Measurements from ENCODE around the gene SLC2A2. TPM values are rescaled to one million over a fixed set of nuclear protein-coding genes. Genes with fewer than 3 reads are reported as not detected.

Gene SLC2A2
- total RNA-seq, 1 experiment from 2014 or later, result not detected

- TF ChIP-seq NFE2L1 (CRISPR knock-in tag; IDR thresholded peaks at IDR 0.05) (no peak), JUN (CRISPR knock-in tag; IDR thresholded peaks at IDR 0.05) (no peak)
Measured at GRCh38 chr3:171005648-171006047, 20.9 kb downstream of the SLC2A2 start (continued).

GRCh38 chr3:171001957-171002694, 24.4 kb downstream of the SLC2A2 start:
- Mint-ChIP-seq H3K4me3 (no peak overlapping the region), H3K4me1 (no peaks in the 10 kb centered on the region), H3K27me3 (ENCODE audit: low read depth) (no peaks in the 10 kb centered on the region), H3K36me3 (no peaks in the 10 kb centered on the region), H3K27ac (no peak overlapping the region), H3K9me3 (no peaks in the 10 kb centered on the region)
- ATAC-seq (no peak), DNase-seq (ENCODE audit: low spot score) (no peak)
- ChIA-PET POLR2A (no interaction called here), CTCF (no interaction called here)
- TF ChIP-seq E2F4 (CRISPR knock-in tag; IDR thresholded peaks at IDR 0.05; ENCODE audit: borderline replicate concordance, low read depth) (no peak), STAT6 (CRISPR knock-in tag; conservative IDR thresholded peaks at IDR 0.05; ENCODE audit: low read depth) (no peak), MYBL2 (CRISPR knock-in tag; IDR thresholded peaks at IDR 0.05) (no peak), GABPB1 (CRISPR knock-in tag; IDR thresholded peaks at IDR 0.05) (peak; percentile 82), ZNF532 (CRISPR knock-in tag; IDR thresholded peaks at IDR 0.05; ENCODE audit: borderline replicate concordance) (no peak)

- no peak overlapping the region for H3K4me3 Mint-ChIP-seq
- CTCF ChIA-PET, result no interaction called here
- DNase-seq (ENCODE audit: low spot score) (no peak), ATAC-seq (no peak)
- H3K4me1 Mint-ChIP-seq, result no peaks in the 10 kb centered on the region
- POLR2A ChIA-PET, result no interaction called here
- H3K9me3 Mint-ChIP-seq, result no peaks in the 10 kb centered on the region
- no peak overlapping the region for H3K27ac Mint-ChIP-seq
- H3K36me3 Mint-ChIP-seq, result no peaks in the 10 kb centered on the region
- no peaks in the 10 kb centered on the region for H3K27me3 Mint-ChIP-seq (ENCODE audit: low read depth)
- TF ChIP-seq CTCF (IDR thresholded peaks at IDR 0.05) (no peak), GABPB1 (CRISPR knock-in tag; IDR thresholded peaks at IDR 0.05) (peak; percentile 72)
Measured at GRCh38 chr3:171001250-171001893, 25.1 kb downstream of the SLC2A2 start.
